HepG2 (cell line): ENCODE data around the gene SIGLEC9.

Experiments used
- HCFC1 ChIP-seq: fragments of 150-350 bp; IDR thresholded peaks from 2 replicates; pipeline ENCODE4 v1.6.1; 2014; ENCODE audit warnings: low read depth, low read length
- HDAC1 ChIP-seq: sonication (generic); formaldehyde crosslinking; IDR thresholded peaks from 2 replicates; pipeline ENCODE4 v1.5.1; 2020; ENCODE audit warnings: mild to moderate bottlenecking, missing genetic modification reagents
- NR2C2 ChIP-seq: sonication (generic); formaldehyde crosslinking; IDR thresholded peaks from 2 replicates; pipeline ENCODE4 v1.4.0; 2020; ENCODE audit warnings: missing genetic modification reagents, mild to moderate bottlenecking, moderate library complexity, borderline replicate concordance
- RAD21 ChIP-seq: fragments of 450-650 bp; formaldehyde crosslinking; IDR thresholded peaks from 2 replicates; pipeline ENCODE4 v1.5.0; 2020; ENCODE audit warnings: mild to moderate bottlenecking

DNA sequence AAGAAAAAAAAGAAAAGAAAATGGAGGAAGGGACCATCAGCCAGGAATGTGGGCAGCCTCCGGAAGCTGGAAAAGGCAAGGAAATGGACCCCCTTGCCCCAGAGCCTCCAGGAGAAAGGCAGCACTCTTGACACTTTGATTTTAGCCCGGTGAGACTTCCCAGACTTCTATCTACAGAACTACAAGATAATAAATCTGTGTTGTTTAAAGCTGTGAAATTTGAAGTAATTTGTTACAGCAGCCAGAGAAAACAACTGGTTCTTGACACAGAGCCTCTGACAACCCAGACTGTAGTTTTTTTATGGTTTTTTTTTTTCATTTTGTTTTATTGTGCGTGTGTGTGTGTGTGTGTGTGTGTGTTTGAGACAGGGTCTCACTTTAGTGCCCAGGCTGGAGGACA lies 24.1 kb upstream of the SIGLEC9 start:
- TF ChIP-seq NR2C2 (CRISPR knock-in tag): no peak
- no peak for TF ChIP-seq HDAC1
- TF ChIP-seq HCFC1: no peak
- no peak for TF ChIP-seq RAD21 (CRISPR knock-in tag)
